Mesothelial cell of epicardium (in vitro differentiated cells): ENCODE measurements around the gene NELFB. TPM values are rescaled to one million over a fixed set of nuclear protein-coding genes. Genes with fewer than 3 reads are reported as not detected.

ENCODE experiments used
- DNase-seq, 2 experiments: peaks; one replicate each; pipeline ENCODE4 v3.0.0; 2021; ENCODE audit warnings: low spot score in 2 of 2; ENCODE audit not compliant: unreplicated experiment in 2 of 2
- H3K27ac Mint-ChIP-seq: 2 replicates; pipeline ENCODE4 v1.8.0; 2021; ENCODE audit warnings: mixed read lengths
- H3K27me3 Mint-ChIP-seq: 2 replicates; pipeline ENCODE4 v1.8.0; 2021; ENCODE audit warnings: low read depth, mixed read lengths
- H3K36me3 Mint-ChIP-seq: 2 replicates; pipeline ENCODE4 v1.8.0; 2021; ENCODE audit warnings: mixed read lengths
- H3K4me1 Mint-ChIP-seq: 2 replicates; pipeline ENCODE4 v1.8.0; 2021; ENCODE audit warnings: mixed read lengths
- H3K4me3 Mint-ChIP-seq: 2 replicates; pipeline ENCODE4 v1.8.0; 2021; ENCODE audit warnings: mild to moderate bottlenecking, moderate library complexity, mixed read lengths
- H3K9me3 Mint-ChIP-seq: 2 replicates; pipeline ENCODE4 v1.8.0; 2021; ENCODE audit warnings: mixed read lengths
- CTCF ChIP-seq: fragments of 200-600 bp; sonication (generic); IDR thresholded peaks from one replicate; pipeline ENCODE4 v1.5.0; 2021; ENCODE audit warnings: antibody characterized with exemption; ENCODE audit not compliant: unreplicated experiment
- total RNA-seq: library from RNA; stranded (reverse); gene quantifications from 3 replicates; pipeline ENCODE4 v1.2.1, GENCODE V29; 2021

The NELFB gene
- total RNA-seq, 1 donor from 2014 or later: 53.3 TPM

GRCh38 chr9:137228968-137229896 is 25.9 kb upstream of the NELFB start:
- TF ChIP-seq CTCF: no peak
- Mint-ChIP-seq H3K4me1 (peaks cover 7% of the 10 kb centered on the region), H3K9me3 (no peaks in the 10 kb centered on the region), H3K36me3 (no peaks in the 10 kb centered on the region), H3K27ac (no peak overlapping the region), H3K4me3 (no peak overlapping the region), H3K27me3 (peaks cover 3% of the 10 kb centered on the region)
- DNase-seq: no peak

GRCh38 chr9:137229903-137230704 is 25.0 kb upstream of the NELFB start:
- Mint-ChIP-seq H3K27ac (no peak overlapping the region), H3K4me3 (no peak overlapping the region), H3K4me1 (peaks cover 7% of the 10 kb centered on the region), H3K36me3 (no peaks in the 10 kb centered on the region), H3K27me3 (peaks cover 3% of the 10 kb centered on the region), H3K9me3 (no peaks in the 10 kb centered on the region)
- DNase-seq: no peak
- no peak for TF ChIP-seq CTCF

GRCh38 chr9:137230705-137231371 is 24.3 kb upstream of the NELFB start, which contains the start of gene SLC34A3:
TSS of gene SLC34A3 (plus strand) at chr9:137230901. CDS start at chr9:137231703, 802 bp downstream.
- Mint-ChIP-seq H3K9me3 (no peaks in the 10 kb centered on the region), H3K27me3 (peaks cover 3% of the 10 kb centered on the region), H3K4me3 (no peak within 1 kb of the TSS), H3K27ac (no peak within 1 kb of the TSS), H3K4me1 (peaks cover 9% of the 10 kb centered on the region), H3K36me3 (no peaks in the 10 kb centered on the region)
- no peak for DNase-seq
- no peak for TF ChIP-seq CTCF

GRCh38 chr9:137231372-137232039 is 23.6 kb upstream of the NELFB start:
- Mint-ChIP-seq H3K9me3 (no peaks in the 10 kb centered on the region), H3K4me1 (peaks cover 7% of the 10 kb centered on the region), H3K36me3 (no peaks in the 10 kb centered on the region), H3K4me3 (no peak overlapping the region), H3K27ac (no peak overlapping the region), H3K27me3 (peaks cover 3% of the 10 kb centered on the region)
- no peak for TF ChIP-seq CTCF
- no peak for DNase-seq

GRCh38 chr9:137232101-137232500 is 23.0 kb upstream of the NELFB start:
- no peak for DNase-seq
- no peak for TF ChIP-seq CTCF
- no peaks in the 10 kb centered on the region for H3K9me3 Mint-ChIP-seq
- peaks cover 7% of the 10 kb centered on the region for H3K4me1 Mint-ChIP-seq
- H3K27me3 Mint-ChIP-seq: peaks cover 3% of the 10 kb centered on the region
- H3K27ac Mint-ChIP-seq: no peak overlapping the region
- no peak overlapping the region for H3K4me3 Mint-ChIP-seq
- H3K36me3 Mint-ChIP-seq: no peaks in the 10 kb centered on the region
